ENCODE data around the gene OSBPL1A.

The OSBPL1A gene

DNA sequence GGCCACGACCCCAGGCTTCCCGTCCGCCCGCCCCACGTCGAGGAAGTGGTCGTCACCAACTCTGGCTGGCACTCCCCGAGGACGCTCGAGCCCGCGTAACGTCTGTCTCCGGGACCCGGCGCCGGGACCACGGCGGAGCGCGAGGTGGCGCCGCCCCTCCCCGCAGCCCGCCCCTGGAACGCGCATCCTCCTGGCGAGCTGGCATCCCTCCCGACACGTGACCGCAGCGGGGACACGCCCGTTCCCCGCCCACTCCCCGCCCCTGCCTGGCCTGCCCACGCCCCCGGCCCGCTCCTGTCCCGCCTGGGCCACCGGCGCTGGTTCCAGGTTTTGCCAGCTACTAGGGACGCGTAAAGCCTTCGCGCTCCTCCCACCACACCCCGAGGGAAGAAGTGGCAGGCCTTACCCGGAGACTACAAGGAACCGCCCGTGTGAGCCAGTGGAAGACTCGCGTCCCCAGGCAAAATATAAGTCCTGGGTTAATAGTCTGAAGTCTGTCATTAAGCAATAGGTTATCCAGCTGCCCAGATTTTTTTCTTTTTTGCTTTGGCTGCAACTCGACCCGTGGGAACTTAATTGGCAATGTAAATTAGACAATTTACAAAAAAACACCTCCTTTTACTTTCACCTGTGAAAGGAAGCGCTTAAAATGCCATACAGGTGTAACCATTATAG is at the start of gene OSBPL1A:
TSS of gene OSBPL1A (minus strand) at position 131 of the 675 bp plus-strand sequence. CDS start 20,291 bp downstream, outside the sequence.
- DNase-seq (ENCODE audit: low read depth in 2 of 2): peak; percentile 55 to 57

- DNase-seq (ENCODE audit: low read depth in 2 of 2): no peak
These were observed 49.4 kb upstream of the OSBPL1A start for GRCh38 chr18:24446953-24447538.

- DNase-seq (ENCODE audit: low read depth in 2 of 2): no peak
These were observed 48.8 kb upstream of the OSBPL1A start for GRCh38 chr18:24446453-24446852.

- no peak for DNase-seq (ENCODE audit: low read depth in 2 of 2)
These were observed 46.2 kb upstream of the OSBPL1A start for GRCh38 chr18:24443870-24444269.

GRCh38 chr18:24436939-24437338 is 39.3 kb upstream of the OSBPL1A start:
- DNase-seq (ENCODE audit: low read depth in 2 of 2): no peak

DNA sequence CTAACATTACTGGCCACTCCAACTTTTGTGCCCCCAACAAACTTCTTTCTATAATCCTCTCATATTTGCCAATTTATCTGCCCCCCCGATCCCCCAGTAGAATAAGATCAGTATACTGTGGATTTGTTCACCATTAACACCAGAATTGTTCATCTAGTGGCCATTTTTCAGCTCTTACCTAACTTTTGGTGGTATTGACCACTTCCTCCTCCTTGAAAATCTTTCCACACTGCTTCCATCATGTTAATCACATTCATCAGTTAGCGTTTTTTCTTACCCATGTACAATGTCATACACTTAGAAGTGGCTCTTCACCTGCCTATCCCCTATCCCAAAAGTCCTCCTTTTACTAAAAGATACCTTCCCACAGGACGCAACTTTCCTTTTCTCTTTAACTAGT is 35.0 kb upstream of the OSBPL1A start:
- no peak for DNase-seq (ENCODE audit: low read depth in 2 of 2)

DNA sequence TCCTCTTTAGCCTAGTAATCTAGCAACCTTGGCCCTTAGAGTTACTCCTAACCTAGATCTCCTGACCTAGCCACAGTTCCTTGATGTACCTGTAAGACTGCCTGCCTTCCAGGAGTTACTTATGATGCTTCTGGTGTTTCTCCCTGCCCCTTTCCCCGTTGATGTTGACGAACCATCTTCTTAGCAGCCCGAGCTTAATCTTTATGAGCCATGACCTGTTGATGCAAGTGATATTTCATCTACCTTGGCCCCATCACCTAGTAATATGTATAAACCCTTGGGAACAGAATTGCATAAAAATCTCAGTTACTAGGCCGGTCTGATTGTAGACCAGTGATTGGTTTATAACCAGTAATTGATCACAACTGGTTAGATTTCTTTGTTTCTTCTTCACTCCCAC is 31.6 kb upstream of the OSBPL1A start:
- DNase-seq (ENCODE audit: low read depth in 2 of 2): no peak

DNA sequence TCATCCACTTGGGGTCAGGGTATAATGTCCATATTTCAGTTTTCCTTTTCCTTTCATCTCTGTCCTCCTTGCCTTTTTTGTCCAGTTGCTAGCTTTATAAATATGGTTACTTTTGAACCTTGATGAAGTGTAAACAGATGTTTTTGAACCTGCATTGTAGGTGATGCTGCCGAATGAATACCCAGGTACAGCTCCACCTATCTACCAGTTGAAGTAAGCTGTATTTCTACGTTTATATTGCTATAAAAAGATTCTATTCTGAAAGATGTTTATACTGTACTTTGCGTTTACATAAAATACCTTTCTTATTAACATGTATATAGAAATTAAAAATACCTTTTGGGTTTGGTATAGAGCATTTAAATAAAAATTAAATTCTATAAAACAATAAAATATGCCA is 31.1 kb upstream of the OSBPL1A start:
- no peak for DNase-seq (ENCODE audit: low read depth in 2 of 2)

DNA sequence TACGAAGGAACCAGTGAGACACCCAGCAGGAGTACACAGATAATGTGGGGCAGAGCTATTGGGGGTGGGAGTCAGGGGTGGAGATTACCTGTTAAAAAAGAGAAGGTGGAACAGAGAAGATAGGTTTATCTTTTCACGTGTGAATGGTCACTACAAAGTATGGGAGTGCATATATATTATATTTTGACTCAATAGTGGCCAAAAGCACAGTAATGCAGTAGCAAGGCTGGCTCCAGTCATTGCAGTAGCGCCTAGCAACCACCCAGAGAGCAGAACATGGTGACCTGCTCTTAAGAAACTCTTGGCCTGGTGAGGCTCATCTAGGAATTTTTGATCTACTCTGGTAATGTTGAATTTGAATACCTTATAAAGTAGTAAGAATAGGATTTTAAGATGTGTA is 29.9 kb upstream of the OSBPL1A start:
- DNase-seq (ENCODE audit: low read depth in 2 of 2): no peak

GRCh38 chr18:24426398-24427294 is 29.0 kb upstream of the OSBPL1A start, which contains the start of gene IMPACT:
IMPACT (plus strand) TSS chr18:24426670; CDS start chr18:24426757, 87 bp downstream.
- DNase-seq (ENCODE audit: low read depth in 2 of 2): peak; percentile 58 to 62

DNA sequence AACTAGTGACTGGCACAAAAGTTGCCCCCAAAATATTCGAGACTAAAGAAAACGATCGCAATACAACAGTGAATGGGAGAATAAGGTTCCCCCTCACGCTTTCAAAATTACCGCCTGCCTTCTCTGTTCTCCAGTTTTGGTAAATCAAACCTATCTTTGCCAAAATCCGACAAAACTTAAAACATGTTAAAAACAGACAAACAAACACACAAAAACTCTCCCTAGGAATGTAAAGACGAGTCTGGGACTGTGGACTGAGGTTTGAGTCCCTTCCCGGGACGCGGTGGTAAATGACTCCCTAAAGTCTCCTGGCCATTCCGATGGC is 28.4 kb upstream of the OSBPL1A start:
- no peak for DNase-seq (ENCODE audit: low read depth in 2 of 2)

GRCh38 chr18:24421831-24422230 is 24.2 kb upstream of the OSBPL1A start:
- no peak for DNase-seq (ENCODE audit: low read depth in 2 of 2)

GRCh38 chr18:24420551-24420950 is 22.9 kb upstream of the OSBPL1A start:
- no peak for DNase-seq (ENCODE audit: low read depth in 2 of 2)

GRCh38 chr18:24417480-24417879 is 19.9 kb upstream of the OSBPL1A start:
- no peak for DNase-seq (ENCODE audit: low read depth in 2 of 2)

- DNase-seq (ENCODE audit: low read depth in 2 of 2): no peak
These were observed 16.9 kb upstream of the OSBPL1A start for GRCh38 chr18:24414349-24415003.

GRCh38 chr18:24413148-24413547 is 15.5 kb upstream of the OSBPL1A start:
- DNase-seq (ENCODE audit: low read depth in 2 of 2): no peak

- DNase-seq (ENCODE audit: low read depth in 2 of 2): no peak
These were observed 10.9 kb upstream of the OSBPL1A start for GRCh38 chr18:24408496-24408895.

DNA sequence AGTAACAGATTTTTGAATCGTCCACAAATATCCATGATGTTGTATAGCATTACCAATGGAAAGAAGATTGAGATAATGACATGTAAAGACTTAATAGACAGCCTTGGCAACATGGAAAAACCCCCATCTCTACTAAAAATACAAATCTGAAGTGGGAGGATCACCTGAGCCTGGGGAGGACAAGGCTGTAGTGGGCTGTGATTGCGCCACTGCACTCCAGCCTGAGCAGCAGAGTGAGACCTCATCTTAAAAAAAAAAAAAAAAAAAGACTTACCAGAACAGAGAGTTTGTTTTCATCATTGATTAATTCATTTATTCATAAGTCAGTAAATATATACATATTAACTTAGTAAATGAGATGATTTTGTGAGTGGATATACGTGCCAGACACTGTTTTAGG is 7.0 kb upstream of the OSBPL1A start:
- DNase-seq (ENCODE audit: low read depth in 2 of 2): no peak

DNA sequence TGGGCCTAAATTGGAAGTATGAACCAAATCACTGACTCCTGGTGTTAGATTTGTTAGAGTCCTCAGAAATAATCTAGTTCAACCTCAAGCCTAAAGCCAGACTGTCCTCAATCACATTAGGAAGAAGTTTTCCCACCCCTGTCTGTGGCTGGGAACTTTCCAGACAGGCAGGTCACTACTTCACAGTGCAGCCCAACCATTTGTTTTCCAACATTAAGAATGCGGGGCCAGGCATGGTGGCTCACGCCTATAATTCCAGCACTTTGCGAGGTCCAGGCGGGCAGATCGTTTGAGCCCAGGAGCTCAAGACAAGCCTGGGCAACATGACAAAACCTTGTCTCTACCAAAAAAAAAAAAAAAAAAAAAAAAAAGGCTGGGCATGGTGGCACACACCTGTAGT is 5.5 kb upstream of the OSBPL1A start:
- no peak for DNase-seq (ENCODE audit: low read depth in 2 of 2)

DNA sequence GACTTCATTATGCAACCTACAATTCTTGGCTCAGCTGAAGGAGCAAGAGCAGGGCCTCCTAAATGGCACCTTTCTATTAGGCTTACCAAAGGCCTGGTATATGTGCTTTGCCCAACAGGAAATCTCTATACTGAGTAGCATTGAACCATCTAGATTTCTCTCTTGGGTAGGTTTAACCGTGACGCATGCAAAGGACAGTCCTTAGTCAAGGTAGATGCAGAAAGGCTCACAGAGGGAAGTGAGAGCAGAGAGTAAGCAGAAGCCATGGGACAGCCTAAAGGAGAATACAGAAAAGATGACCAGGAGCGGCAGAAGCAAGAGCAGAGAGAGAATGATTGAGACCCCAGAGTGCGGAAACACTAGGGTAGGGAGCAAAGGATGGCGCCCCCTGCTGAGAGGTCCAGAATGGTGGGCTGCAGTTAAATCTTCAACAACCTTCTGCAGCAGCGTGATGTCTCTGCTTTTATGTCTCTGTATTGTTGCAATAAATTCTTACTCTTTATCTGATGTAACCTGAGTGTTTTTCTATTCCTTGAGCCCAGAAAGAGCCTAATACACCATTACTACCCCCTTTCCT is 4.7 kb upstream of the OSBPL1A start:
- DNase-seq (ENCODE audit: low read depth in 2 of 2): no peak

- no peak for DNase-seq (ENCODE audit: low read depth in 2 of 2)
These were observed 3.0 kb upstream of the OSBPL1A start for GRCh38 chr18:24400587-24400986.

DNA sequence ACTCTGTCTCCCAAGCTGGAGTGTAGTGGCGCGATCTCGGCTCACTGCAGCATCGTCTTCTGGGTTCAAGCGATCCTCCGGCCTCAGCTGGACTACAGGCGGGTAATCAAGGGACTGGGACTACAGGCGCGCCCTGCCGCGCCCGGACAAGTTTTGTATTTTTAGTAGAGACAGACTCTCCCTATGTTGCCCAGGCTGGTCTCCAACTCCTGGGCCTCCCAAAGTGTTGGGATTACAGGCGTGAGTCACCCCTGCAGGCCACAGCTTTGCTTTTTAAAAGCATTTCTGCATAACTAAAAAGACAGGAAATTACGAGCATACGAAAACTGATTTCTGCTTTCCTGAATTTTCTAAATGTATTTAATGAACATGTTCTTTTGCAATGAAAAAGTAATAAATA is 916 bp upstream of the OSBPL1A start:
- no peak for DNase-seq (ENCODE audit: low read depth in 2 of 2)
